ENCODE measurements around the gene DCC.

DNA sequence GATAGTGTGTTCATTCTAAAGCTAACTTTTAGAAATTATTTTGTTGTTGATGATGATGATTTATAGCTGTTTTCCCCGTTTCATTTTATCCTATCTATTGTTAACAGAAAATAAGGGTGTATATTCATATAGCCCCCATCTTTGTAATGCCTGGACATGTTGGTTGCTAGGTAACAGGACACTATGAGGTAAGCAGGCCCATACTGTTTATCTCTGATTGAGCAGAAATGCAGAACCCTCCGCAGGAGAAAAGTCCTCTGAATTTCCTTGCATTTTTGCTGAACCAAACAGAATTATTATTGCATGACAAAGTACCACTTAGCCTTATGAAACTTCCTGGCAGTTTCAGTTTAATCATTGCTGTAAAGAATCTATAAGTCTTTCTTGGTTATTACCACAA lies 339.4 kb downstream of the DCC start:
- TF ChIP-seq JUN (IDR thresholded peaks at IDR 0.05; ENCODE audit: borderline replicate concordance, low read depth, low read length) (no peak), JUN (CRISPR knock-in tag; IDR thresholded peaks at IDR 0.05; ENCODE audit: borderline replicate concordance) (no peak), POLR2AphosphoS5 (IDR thresholded peaks at IDR 0.05; ENCODE audit: control insufficient read depth, insufficient read depth, low read depth, low read length) (no peak), ZNF354B (CRISPR knock-in tag; IDR thresholded peaks at IDR 0.05) (no peak), JUND (IDR thresholded peaks at IDR 0.05; ENCODE audit: borderline replicate concordance, low read depth, low read length) (no peak), JUND (tag; IDR thresholded peaks at IDR 0.05; ENCODE audit: borderline replicate concordance, low read depth, low read length) (no peak), GTF2F1 (IDR thresholded peaks at IDR 0.05; ENCODE audit: low read depth, low read length) (no peak), POLR2A (conservative IDR thresholded peaks at IDR 0.05) (no peak), YY1 (IDR thresholded peaks at IDR 0.05; ENCODE audit: borderline replicate concordance in 1 of 3, control insufficient read depth in 1 of 3, extremely low read depth in 1 of 3, insufficient read depth in 3 of 3, insufficient read length in 1 of 3, insufficient replicate concordance in 2 of 3, low read depth in 1 of 3, low read length in 2 of 3) (no peak)
- TF ChIP-seq, protein P1, sequence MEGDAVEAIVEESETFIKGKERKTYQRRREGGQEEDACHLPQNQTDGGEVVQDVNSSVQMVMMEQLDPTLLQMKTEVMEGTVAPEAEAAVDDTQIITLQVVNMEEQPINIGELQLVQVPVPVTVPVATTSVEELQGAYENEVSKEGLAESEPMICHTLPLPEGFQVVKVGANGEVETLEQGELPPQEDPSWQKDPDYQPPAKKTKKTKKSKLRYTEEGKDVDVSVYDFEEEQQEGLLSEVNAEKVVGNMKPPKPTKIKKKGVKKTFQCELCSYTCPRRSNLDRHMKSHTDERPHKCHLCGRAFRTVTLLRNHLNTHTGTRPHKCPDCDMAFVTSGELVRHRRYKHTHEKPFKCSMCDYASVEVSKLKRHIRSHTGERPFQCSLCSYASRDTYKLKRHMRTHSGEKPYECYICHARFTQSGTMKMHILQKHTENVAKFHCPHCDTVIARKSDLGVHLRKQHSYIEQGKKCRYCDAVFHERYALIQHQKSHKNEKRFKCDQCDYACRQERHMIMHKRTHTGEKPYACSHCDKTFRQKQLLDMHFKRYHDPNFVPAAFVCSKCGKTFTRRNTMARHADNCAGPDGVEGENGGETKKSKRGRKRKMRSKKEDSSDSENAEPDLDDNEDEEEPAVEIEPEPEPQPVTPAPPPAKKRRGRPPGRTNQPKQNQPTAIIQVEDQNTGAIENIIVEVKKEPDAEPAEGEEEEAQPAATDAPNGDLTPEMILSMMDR (IDR thresholded peaks at IDR 0.05 in 2 of 3, conservative IDR thresholded peaks at IDR 0.05 in 1 of 3; ENCODE audit: insufficient read depth in 2 of 3, low read depth in 1 of 3, low read length in 3 of 3): no peak
- TF ChIP-seq, protein P2, sequence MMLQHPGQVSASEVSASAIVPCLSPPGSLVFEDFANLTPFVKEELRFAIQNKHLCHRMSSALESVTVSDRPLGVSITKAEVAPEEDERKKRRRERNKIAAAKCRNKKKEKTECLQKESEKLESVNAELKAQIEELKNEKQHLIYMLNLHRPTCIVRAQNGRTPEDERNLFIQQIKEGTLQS (IDR thresholded peaks at IDR 0.05): no peak
- TF ChIP-seq, protein P2 (CRISPR knock-in tag; conservative IDR thresholded peaks at IDR 0.05): no peak
- TF ChIP-seq, protein P3, sequence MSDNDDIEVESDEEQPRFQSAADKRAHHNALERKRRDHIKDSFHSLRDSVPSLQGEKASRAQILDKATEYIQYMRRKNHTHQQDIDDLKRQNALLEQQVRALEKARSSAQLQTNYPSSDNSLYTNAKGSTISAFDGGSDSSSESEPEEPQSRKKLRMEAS (CRISPR knock-in tag; IDR thresholded peaks at IDR 0.05): no peak
- TF ChIP-seq, protein P4, sequence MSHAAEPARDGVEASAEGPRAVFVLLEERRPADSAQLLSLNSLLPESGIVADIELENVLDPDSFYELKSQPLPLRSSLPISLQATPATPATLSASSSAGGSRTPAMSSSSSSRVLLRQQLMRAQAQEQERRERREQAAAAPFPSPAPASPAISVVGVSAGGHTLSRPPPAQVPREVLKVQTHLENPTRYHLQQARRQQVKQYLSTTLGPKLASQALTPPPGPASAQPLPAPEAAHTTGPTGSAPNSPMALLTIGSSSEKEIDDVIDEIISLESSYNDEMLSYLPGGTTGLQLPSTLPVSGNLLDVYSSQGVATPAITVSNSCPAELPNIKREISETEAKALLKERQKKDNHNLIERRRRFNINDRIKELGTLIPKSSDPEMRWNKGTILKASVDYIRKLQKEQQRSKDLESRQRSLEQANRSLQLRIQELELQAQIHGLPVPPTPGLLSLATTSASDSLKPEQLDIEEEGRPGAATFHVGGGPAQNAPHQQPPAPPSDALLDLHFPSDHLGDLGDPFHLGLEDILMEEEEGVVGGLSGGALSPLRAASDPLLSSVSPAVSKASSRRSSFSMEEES (CRISPR knock-in tag; IDR thresholded peaks at IDR 0.05): no peak
- TF ChIP-seq, protein P5, sequence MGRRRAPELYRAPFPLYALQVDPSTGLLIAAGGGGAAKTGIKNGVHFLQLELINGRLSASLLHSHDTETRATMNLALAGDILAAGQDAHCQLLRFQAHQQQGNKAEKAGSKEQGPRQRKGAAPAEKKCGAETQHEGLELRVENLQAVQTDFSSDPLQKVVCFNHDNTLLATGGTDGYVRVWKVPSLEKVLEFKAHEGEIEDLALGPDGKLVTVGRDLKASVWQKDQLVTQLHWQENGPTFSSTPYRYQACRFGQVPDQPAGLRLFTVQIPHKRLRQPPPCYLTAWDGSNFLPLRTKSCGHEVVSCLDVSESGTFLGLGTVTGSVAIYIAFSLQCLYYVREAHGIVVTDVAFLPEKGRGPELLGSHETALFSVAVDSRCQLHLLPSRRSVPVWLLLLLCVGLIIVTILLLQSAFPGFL (CRISPR knock-in tag; IDR thresholded peaks at IDR 0.05): no peak

All from K562 (cell line).